SK-N-SH (cell line): ENCODE data around the gene ZNF341. TPM values are rescaled to one million over a fixed set of nuclear protein-coding genes. Genes with fewer than 3 reads are reported as not detected.
A peak's percentile ranks its signal among the peaks of the same experiment; 100 is the strongest.

Experiments
- CTCF ChIA-PET: fragments of 300-600, 350-600 bp; formaldehyde crosslinking; extraction: SDS; loops from one replicate; lab custom pipeline; 2021; lab: Yijun Ruan, JAX
- POLR2A ChIA-PET: fragments of 350-600 bp; sonication (Branson Sonifier 250); formaldehyde crosslinking; extraction: SDS; loops from one replicate; lab custom pipeline; 2020; ENCODE audit warnings: antibody characterized with exemption, inconsistent platforms; lab: Yijun Ruan, JAX
- DNase-seq: peaks from one replicate; pipeline ENCODE4 v3.0.0; 2012
- H2AFZ ChIP-seq: fragments of 200-600 bp; sonication (generic); 2 replicates; pipeline ENCODE4 v1.8.1; 2016; ENCODE audit warnings: antibody characterized with exemption, mild to moderate bottlenecking, low read depth
- H3F3A ChIP-seq: fragments of 200-600 bp; sonication (generic); replicated peaks from 2 replicates; pipeline ENCODE3; 2016; ENCODE audit warnings: antibody characterized with exemption, mild to moderate bottlenecking; ENCODE audit not compliant: insufficient read depth
- H3K27ac ChIP-seq, 2 experiments: fragments of 200-500 bp in 1 of 2; fragments of 200-600 bp in 1 of 2; sonication (Bioruptor generic) in 1 of 2; sonication (generic), shearing (Covaris generic) in 1 of 2; 2 replicates each; pipeline versions ENCODE4 v1.5.1 to v1.6.1; 2014 to 2016; ENCODE audit warnings: low read depth in 2 of 2, inconsistent platforms in 1 of 2, low read length in 1 of 2, mild to moderate bottlenecking in 1 of 2, mixed read lengths in 1 of 2
- H3K27me3 ChIP-seq: fragments of 200-600 bp; sonication (generic), shearing (Covaris generic); 2 replicates; pipeline ENCODE4 v1.6.1; 2016; ENCODE audit warnings: mixed run types; ENCODE audit not compliant: insufficient read depth
- H3K36me3 ChIP-seq, 2 experiments: fragments of 200-500 bp in 1 of 2; fragments of 200-600 bp in 1 of 2; sonication (Bioruptor generic) in 1 of 2; sonication (generic) in 1 of 2; replicated peaks in 1 of 2; 2 replicates each; pipeline versions ENCODE3 to v1.5.1; 2014 to 2016; ENCODE audit warnings: low read length in 1 of 2, mild to moderate bottlenecking in 1 of 2; ENCODE audit not compliant: insufficient read depth in 2 of 2, control insufficient read depth in 1 of 2
- H3K4me1 ChIP-seq, 2 experiments: fragments of 200-500 bp in 1 of 2; fragments of 200-600 bp in 1 of 2; sonication (Bioruptor generic) in 1 of 2; sonication (generic), shearing (Covaris generic) in 1 of 2; 2 replicates each; pipeline versions ENCODE4 v1.5.1 to v1.6.1; 2014 to 2016; ENCODE audit warnings: low read depth in 1 of 2, low read length in 1 of 2, mixed run types in 1 of 2; ENCODE audit not compliant: insufficient read depth in 2 of 2, control insufficient read depth in 1 of 2
- H3K4me2 ChIP-seq: fragments of 200-600 bp; sonication (generic), shearing (Covaris generic); 2 replicates; pipeline ENCODE4 v1.6.1; 2017; ENCODE audit warnings: mixed run types
- H3K4me3 ChIP-seq, 2 experiments: fragments of 200-500 bp in 1 of 2; fragments of 200-600 bp in 1 of 2; sonication (Bioruptor generic) in 1 of 2; sonication (generic), shearing (Covaris generic) in 1 of 2; 2 replicates each; pipeline versions ENCODE4 v1.5.1 to v1.8.1; 2014 to 2016; ENCODE audit warnings: low read depth in 2 of 2, inconsistent platforms in 1 of 2, low read length in 1 of 2, mild to moderate bottlenecking in 1 of 2, mixed read lengths in 1 of 2, moderate library complexity in 1 of 2
- H3K79me2 ChIP-seq: fragments of 200-600 bp; sonication (generic); 2 replicates; pipeline ENCODE4 v1.8.1; 2017; ENCODE audit warnings: mild to moderate bottlenecking; ENCODE audit not compliant: insufficient read depth
- H3K9ac ChIP-seq: fragments of 200-600 bp; sonication (generic); 2 replicates; pipeline ENCODE4 v1.6.1; 2017; ENCODE audit warnings: mixed run types
- H3K9me2 ChIP-seq: fragments of 200-600 bp; sonication (generic); 2 replicates; pipeline ENCODE4 v1.6.1; 2017; ENCODE audit warnings: mixed run types
- H3K9me3 ChIP-seq: fragments of 200-600 bp; sonication (generic); 2 replicates; pipeline ENCODE4 v1.6.1; 2017; ENCODE audit warnings: mixed run types, mild to moderate bottlenecking, moderate library complexity
- H4K20me1 ChIP-seq: fragments of 200-600 bp; sonication (generic); 2 replicates; pipeline ENCODE4 v1.6.1; 2017; ENCODE audit warnings: mild to moderate bottlenecking, mixed run types; ENCODE audit not compliant: insufficient read depth
- CHD2 ChIP-seq: fragments of 150-350 bp; IDR thresholded peaks from 2 replicates; pipeline ENCODE4 v1.6.1; 2018; ENCODE audit warnings: low read length; ENCODE audit not compliant: partially characterized antibody
- EP300 ChIP-seq, 2 experiments: IDR thresholded peaks; 2 replicates each; pipeline versions ENCODE4 v1.4.0 to v1.6.1; 2012; ENCODE audit warnings: borderline replicate concordance in 1 of 2, low read depth in 1 of 2, low read length in 1 of 2
- FOSL2 ChIP-seq: IDR thresholded peaks from 2 replicates; pipeline ENCODE4 v1.4.0; 2012; ENCODE audit warnings: low read depth, mild to moderate bottlenecking, moderate library complexity, borderline replicate concordance
- FOXM1 ChIP-seq: IDR thresholded peaks from 2 replicates; pipeline ENCODE4 v1.4.0; 2012; ENCODE audit warnings: low read depth, mild to moderate bottlenecking
- MXI1 ChIP-seq: IDR thresholded peaks from 2 replicates; pipeline ENCODE4 v1.6.1; 2012; ENCODE audit warnings: mild to moderate bottlenecking, low read depth, low read length, improper control_type of control experiment
- NRF1 ChIP-seq: IDR thresholded peaks from 2 replicates; pipeline ENCODE4 v1.6.1; 2012; ENCODE audit warnings: low read depth, mild to moderate bottlenecking, low read length
- POLR2AphosphoS5 ChIP-seq: IDR thresholded peaks from 2 replicates; pipeline ENCODE4 v1.6.1; 2012; ENCODE audit warnings: low read depth, low read length
- RAD21 ChIP-seq: IDR thresholded peaks from 2 replicates; pipeline ENCODE4 v1.6.1; 2012; ENCODE audit warnings: mild to moderate bottlenecking, low read length
- RCOR1 ChIP-seq: fragments of 150-350 bp; IDR thresholded peaks from 2 replicates; pipeline ENCODE4 v1.6.1; 2017; ENCODE audit warnings: antibody characterized with exemption, low read length
- SMC3 ChIP-seq: IDR thresholded peaks from 2 replicates; pipeline ENCODE4 v1.6.1; 2012; ENCODE audit warnings: low read depth, low read length, improper control_type of control experiment
- WGBS: methylation state at CpG from one replicate; pipeline ENCODE4 v1.1.6; 2017; ENCODE audit warnings: low lambda C conversion rate; 5-methylcytosine and 5-hydroxymethylcytosine counted together
- polyA plus RNA-seq, 3 experiments: library from polyadenylated mRNA; depleted of rRNA; stranded (reverse); fragments of >200 nt; gene quantifications; 2 replicates each; pipeline ENCODE4 v1.2.3, GENCODE V29; 2012
- TF ChIP-seq, protein P1 (sequence below): fragments of 150-350 bp; IDR thresholded peaks from 2 replicates; pipeline ENCODE4 v1.6.1; 2016; ENCODE audit warnings: mild to moderate bottlenecking, low read depth, low read length
- TF ChIP-seq, protein P2 (sequence below): IDR thresholded peaks from 2 replicates; pipeline ENCODE4 v1.4.0; 2012; ENCODE audit warnings: low read depth
- TF ChIP-seq, protein P3 (sequence below): IDR thresholded peaks from 2 replicates; pipeline ENCODE4 v1.4.0; 2012; ENCODE audit warnings: low read depth, borderline replicate concordance
- TF ChIP-seq, protein P4 (sequence below): IDR thresholded peaks from 2 replicates; pipeline ENCODE4; 2012

The ZNF341 gene
- polyA plus RNA-seq, 1 of the 3 experiments (the other 2 are of a cell fraction), result 3.2 TPM

DNA sequence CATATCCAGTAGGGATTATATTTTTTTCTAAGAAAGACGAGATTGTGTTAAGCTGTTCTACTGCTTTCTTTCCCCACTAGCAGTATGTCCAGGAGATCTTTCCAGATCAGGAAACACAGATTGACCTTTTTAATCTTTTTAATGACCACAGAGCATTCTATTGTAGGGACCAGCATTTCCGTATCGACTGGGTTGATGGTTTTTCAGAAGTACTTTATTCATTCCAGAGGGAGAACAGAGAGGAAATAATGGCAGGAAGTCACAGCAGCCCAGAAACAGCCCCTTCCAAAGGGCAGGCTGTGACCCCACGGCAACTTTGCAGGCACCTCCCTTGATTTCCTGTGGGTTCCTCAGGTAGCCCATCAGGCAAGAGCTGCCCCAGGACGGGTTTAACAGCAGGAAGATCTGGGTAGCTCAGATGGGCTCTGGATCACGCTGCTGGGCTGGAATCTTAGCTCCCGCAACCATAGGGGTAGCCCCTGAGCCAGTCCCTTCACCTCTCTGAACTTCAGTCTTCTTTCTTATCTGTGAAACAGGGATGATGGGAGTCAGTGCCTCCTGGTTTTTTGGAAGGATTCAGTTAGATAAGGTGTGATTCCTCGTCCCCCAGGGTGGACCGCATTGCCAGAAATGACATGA is 55.6 kb downstream of the ZNF341 start:
- no peaks in the 10 kb centered on the region for H4K20me1 ChIP-seq
- WGBS, result 91% methylated on average over 9 of the region's 9 CpGs
- H3K4me1 ChIP-seq, result peaks cover 7 to 23% of the 10 kb centered on the region in 2 experiments; a peak in 2 of 4 replicates
- CTCF ChIA-PET, result no interaction called here
- H3K9me2 ChIP-seq, result no peaks in the 10 kb centered on the region
- H3K4me2 ChIP-seq, result no peak overlapping the region
- TF ChIP-seq MXI1, result no peak
- H3K9ac ChIP-seq, result no peak overlapping the region
- no peak overlapping the region for H2AFZ ChIP-seq
- no peak overlapping the region for H3K27ac ChIP-seq
- H3K79me2 ChIP-seq, result no peaks in the 10 kb centered on the region
- POLR2A ChIA-PET, result no interaction called here
- peaks cover 12% of the 10 kb centered on the region for H3F3A ChIP-seq
- DNase-seq, result no peak
- H3K9me3 ChIP-seq, result no peaks in the 10 kb centered on the region
- H3K27me3 ChIP-seq, result no peaks in the 10 kb centered on the region
- no peak overlapping the region for H3K4me3 ChIP-seq
- H3K36me3 ChIP-seq, result no peaks in the 10 kb centered on the region

DNA sequence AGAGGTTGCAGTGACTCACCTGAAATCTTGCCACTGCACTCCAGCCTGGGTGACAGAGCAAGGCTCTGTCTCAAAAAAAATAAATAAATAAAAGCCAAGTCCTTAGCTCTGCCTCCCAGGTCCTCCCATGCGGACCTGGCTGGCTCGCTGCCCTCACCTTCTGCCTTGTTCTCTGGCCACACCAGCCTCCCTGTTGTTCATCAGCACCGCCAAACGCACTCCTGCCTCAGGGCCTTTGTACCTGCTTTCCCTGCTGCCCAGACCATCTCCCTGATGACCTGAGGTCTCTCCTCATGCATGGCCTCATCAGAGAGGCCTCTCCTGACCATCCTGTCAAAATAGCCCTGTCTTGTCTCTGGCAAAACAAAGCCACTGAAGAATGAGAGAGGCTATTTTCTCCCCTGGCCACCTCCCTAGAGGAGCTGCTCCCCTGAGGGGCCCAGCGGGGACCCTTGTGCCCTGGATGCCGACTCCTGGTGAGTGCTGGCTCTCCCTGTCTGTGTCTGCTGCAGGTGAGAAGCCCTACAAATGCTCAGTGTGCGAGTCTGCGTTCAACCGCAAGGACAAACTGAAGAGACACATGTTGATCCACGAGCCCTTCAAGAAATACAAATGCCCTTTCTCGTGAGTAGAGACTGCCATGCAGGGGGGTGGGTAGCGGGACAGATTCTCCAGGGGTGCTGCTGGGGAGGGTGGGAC is 56.7 kb downstream of the ZNF341 start:
- Histone ChIP-seq H2AFZ (no peak overlapping the region), H3F3A (peaks cover 12% of the 10 kb centered on the region), H3K9me3 (no peaks in the 10 kb centered on the region), H3K27me3 (no peaks in the 10 kb centered on the region), H3K4me1 (peaks cover 7 to 30% of the 10 kb centered on the region in 2 experiments; a peak in 2 of 4 replicates), H3K36me3 (no peaks in the 10 kb centered on the region), H3K9ac (peak overlapping the region; percentile 64; the same call in 1 of the 2 replicates), H3K27ac (peak overlapping the region; percentile 81 to 91), H3K4me3 (no peak overlapping the region), H4K20me1 (no peaks in the 10 kb centered on the region), H3K79me2 (no peaks in the 10 kb centered on the region), H3K9me2 (no peaks in the 10 kb centered on the region), H3K4me2 (peak overlapping the region; percentile 69; the same call in 1 of the 2 replicates)
- ChIA-PET CTCF (interaction anchor here (1.4 to 1.5 kb wide), 2 partner anchors 53 to 57 kb away, joined by 3 to 4 read pairs; partner anchors contain the start of gene ZNF341), POLR2A (no interaction called here)
- DNase-seq, result no peak
- WGBS, result 93% methylated on average over 11 of the region's 12 CpGs
- no peak for TF ChIP-seq RAD21
- TF ChIP-seq EP300 (IDR thresholded peaks at IDR 0.05; ENCODE audit: borderline replicate concordance in 1 of 2, low read depth in 1 of 2, low read length in 1 of 2), result no peak
- TF ChIP-seq, protein P1, sequence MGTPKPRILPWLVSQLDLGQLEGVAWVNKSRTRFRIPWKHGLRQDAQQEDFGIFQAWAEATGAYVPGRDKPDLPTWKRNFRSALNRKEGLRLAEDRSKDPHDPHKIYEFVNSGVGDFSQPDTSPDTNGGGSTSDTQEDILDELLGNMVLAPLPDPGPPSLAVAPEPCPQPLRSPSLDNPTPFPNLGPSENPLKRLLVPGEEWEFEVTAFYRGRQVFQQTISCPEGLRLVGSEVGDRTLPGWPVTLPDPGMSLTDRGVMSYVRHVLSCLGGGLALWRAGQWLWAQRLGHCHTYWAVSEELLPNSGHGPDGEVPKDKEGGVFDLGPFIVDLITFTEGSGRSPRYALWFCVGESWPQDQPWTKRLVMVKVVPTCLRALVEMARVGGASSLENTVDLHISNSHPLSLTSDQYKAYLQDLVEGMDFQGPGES, result no peak
- TF ChIP-seq FOXM1, result no peak

DNA sequence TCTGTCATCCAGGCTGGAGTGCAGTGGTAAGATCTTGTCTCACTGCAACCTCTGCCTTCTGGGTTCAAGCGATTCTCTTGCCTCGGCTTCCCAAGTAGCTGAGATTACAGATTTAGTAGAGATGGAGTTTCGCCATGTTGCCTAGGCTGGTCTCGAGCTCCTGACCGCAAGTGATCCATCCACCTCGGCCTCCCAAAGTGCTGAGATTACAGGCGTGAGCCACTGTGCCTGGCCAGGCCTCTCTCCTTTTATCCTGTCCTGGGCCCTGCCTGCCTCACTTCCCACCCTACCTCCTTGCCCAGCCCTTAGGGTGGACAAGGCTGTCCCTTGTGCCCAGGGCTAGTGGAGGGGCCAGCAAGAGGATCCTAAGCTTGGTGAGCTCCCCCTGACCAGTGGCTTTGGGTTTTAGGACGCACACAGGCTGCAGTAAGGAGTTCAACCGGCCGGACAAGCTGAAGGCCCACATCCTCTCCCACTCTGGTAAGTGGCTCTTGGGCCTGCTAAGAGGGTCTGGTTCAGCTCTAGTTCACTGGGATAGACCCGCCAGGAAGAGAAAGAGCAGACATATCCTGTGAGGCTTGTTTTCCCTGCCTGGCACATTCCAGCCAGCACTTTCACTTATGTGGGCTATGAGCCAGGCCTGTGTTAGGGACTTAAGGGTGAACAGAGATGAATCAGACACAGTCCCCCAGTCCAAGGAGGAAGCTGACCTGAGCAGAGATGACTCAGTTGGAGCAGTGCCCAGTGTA is 57.5 kb downstream of the ZNF341 start:
- WGBS, result 66% methylated on average over 11 of the region's 11 CpGs
- no peak overlapping the region for H3K4me3 ChIP-seq
- no peaks in the 10 kb centered on the region for H4K20me1 ChIP-seq
- peak overlapping the region; percentile 64; the same call in 1 of the 2 replicates for H3K9ac ChIP-seq
- H3K36me3 ChIP-seq, result no peaks in the 10 kb centered on the region
- H3K4me1 ChIP-seq, result peaks cover 7 to 30% of the 10 kb centered on the region in 2 experiments; a peak in 2 of 4 replicates
- peak; percentile 68 for DNase-seq
- peak overlapping the region; percentile 68 for H2AFZ ChIP-seq
- CTCF ChIA-PET, result interaction anchor here (1.0 to 1.5 kb wide), 3 partner anchors 52 to 280 kb away, joined by 3 to 4 read pairs (median 3); partner anchors contain the start of gene ZNF341
- POLR2A ChIA-PET, result no interaction called here
- no peaks in the 10 kb centered on the region for H3K79me2 ChIP-seq
- no peaks in the 10 kb centered on the region for H3K27me3 ChIP-seq
- H3K9me3 ChIP-seq, result no peaks in the 10 kb centered on the region
- H3K9me2 ChIP-seq, result no peaks in the 10 kb centered on the region
- H3F3A ChIP-seq, result peaks cover 12% of the 10 kb centered on the region
- peak overlapping the region; percentile 69; the same call in 1 of the 2 replicates for H3K4me2 ChIP-seq
- peak overlapping the region; percentile 81 to 91 for H3K27ac ChIP-seq
- TF ChIP-seq RCOR1 (peak; percentile 69), POLR2AphosphoS5 (peak; percentile 94), SMC3 (peak; percentile 16; the same call in 1 of the 2 replicates), NRF1 (no peak), MXI1 (0 out of 2 replicates have a peak, but pooled peaks have one; percentile 28), CHD2 (peak; percentile 40), FOSL2 (peak; percentile 98)
- TF ChIP-seq, protein P2, sequence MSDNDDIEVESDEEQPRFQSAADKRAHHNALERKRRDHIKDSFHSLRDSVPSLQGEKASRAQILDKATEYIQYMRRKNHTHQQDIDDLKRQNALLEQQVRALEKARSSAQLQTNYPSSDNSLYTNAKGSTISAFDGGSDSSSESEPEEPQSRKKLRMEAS, result peak; percentile 58
- TF ChIP-seq, protein P3, sequence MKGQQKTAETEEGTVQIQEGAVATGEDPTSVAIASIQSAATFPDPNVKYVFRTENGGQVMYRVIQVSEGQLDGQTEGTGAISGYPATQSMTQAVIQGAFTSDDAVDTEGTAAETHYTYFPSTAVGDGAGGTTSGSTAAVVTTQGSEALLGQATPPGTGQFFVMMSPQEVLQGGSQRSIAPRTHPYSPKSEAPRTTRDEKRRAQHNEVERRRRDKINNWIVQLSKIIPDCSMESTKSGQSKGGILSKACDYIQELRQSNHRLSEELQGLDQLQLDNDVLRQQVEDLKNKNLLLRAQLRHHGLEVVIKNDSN, result no peak
- TF ChIP-seq, protein P4, sequence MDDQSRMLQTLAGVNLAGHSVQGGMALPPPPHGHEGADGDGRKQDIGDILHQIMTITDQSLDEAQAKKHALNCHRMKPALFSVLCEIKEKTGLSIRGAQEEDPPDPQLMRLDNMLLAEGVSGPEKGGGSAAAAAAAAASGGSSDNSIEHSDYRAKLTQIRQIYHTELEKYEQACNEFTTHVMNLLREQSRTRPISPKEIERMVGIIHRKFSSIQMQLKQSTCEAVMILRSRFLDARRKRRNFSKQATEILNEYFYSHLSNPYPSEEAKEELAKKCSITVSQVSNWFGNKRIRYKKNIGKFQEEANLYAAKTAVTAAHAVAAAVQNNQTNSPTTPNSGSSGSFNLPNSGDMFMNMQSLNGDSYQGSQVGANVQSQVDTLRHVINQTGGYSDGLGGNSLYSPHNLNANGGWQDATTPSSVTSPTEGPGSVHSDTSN, result peak; percentile 95
